K562 (cell line): ENCODE measurements around the gene RHEBL1. TPM values are rescaled to one million over a fixed set of nuclear protein-coding genes. Genes with fewer than 3 reads are reported as not detected.

ENCODE experiments used
- ASH1L ChIP-seq: fragments of 450-650 bp; IDR thresholded peaks from 2 replicates; pipeline ENCODE4 v1.6.1; 2018; ENCODE audit warnings: borderline replicate concordance, mild to moderate bottlenecking, low read depth; ENCODE audit not compliant: partially characterized antibody
- CBFB ChIP-seq: sonication (generic); formaldehyde crosslinking; IDR thresholded peaks from 2 replicates; pipeline ENCODE4 v1.4.0; 2020; ENCODE audit warnings: mild to moderate bottlenecking, missing genetic modification reagents
- CREM ChIP-seq: IDR thresholded peaks from 2 replicates; pipeline ENCODE4 v1.6.1; 2014; ENCODE audit warnings: antibody characterized with exemption, low read depth
- FOXJ2 ChIP-seq: fragments of 200-800 bp; sonication (Bioruptor generic); IDR thresholded peaks from 2 replicates; pipeline ENCODE4 v1.6.1; 2016; ENCODE audit warnings: missing genetic modification characterization, missing compliant biosample characterization
- HNRNPL ChIP-seq: fragments of 200-400 bp; formaldehyde crosslinking; IDR thresholded peaks from 2 replicates; pipeline ENCODE4 v1.6.1; 2017; ENCODE audit warnings: low read depth, mild to moderate bottlenecking, low read length
- NCOA1 ChIP-seq: fragments of 450-650 bp; IDR thresholded peaks from 2 replicates; pipeline ENCODE4 v1.6.1; 2016; ENCODE audit warnings: low read depth
- NR4A1 ChIP-seq, 2 experiments: fragments of 250-450 bp in 1 of 2; fragments of 450-650 bp in 1 of 2; sonication (Bioruptor Pico) in 1 of 2; IDR thresholded peaks; 2 replicates each; pipeline versions ENCODE4 v1.4.0 to v1.6.1; 2016 to 2020; ENCODE audit warnings: mild to moderate bottlenecking in 2 of 2, missing compliant biosample characterization in 1 of 2, missing genetic modification characterization in 1 of 2, moderate library complexity in 1 of 2
- RAD51 ChIP-seq: fragments of 450-650 bp; IDR thresholded peaks from 2 replicates; pipeline ENCODE4 v1.7.1; 2016; ENCODE audit warnings: low read depth, mild to moderate bottlenecking, borderline replicate concordance
- SAFB ChIP-seq: fragments of 200-400 bp; formaldehyde crosslinking; IDR thresholded peaks from 2 replicates; pipeline ENCODE4 v1.6.1; 2017; ENCODE audit warnings: low read depth, low read length, borderline replicate concordance
- SMARCB1 ChIP-seq: IDR thresholded peaks from 2 replicates; pipeline ENCODE4 v1.6.1; 2011; ENCODE audit warnings: improper control_type of control experiment, low read depth; ENCODE audit not compliant: insufficient read length
- XRCC3 ChIP-seq: fragments of 450-650 bp; IDR thresholded peaks from 2 replicates; pipeline ENCODE4 v1.6.1; 2017; ENCODE audit warnings: mild to moderate bottlenecking, moderate library complexity
- ZC3H4 ChIP-seq: sonication (generic); formaldehyde crosslinking; IDR thresholded peaks from 2 replicates; pipeline ENCODE4 v1.9.0; 2021; ENCODE audit warnings: missing genetic modification reagents, borderline replicate concordance
- ZNF3 ChIP-seq: fragments of 250-450 bp; sonication (Bioruptor Pico); IDR thresholded peaks from 2 replicates; pipeline ENCODE4 v1.5.0; 2021; ENCODE audit warnings: mild to moderate bottlenecking, moderate library complexity
- ZNF561 ChIP-seq: fragments of 450-650 bp; formaldehyde crosslinking; conservative IDR thresholded peaks from 2 replicates; pipeline ENCODE4 v1.4.0; 2020; ENCODE audit warnings: mild to moderate bottlenecking, moderate library complexity
- polyA plus RNA-seq, 8 experiments: library from polyadenylated mRNA; depleted of rRNA in 4 of 8; stranded (reverse) in 5 of 8; unstranded in 3 of 8; fragments of >200 nt; fragmentation: Nextera tagmentation in 2 of 8; fragmentation: Illumina TruSeq in 1 of 8; extraction: Ambion mirVana in 2 of 8; extraction: Trizol in 1 of 8; gene quantifications; 2 replicates each; pipeline versions ENCODE4 v1.2.1 to v1.2.3, GENCODE V29; 2011 to 2014; ENCODE audit warnings: inconsistent platforms in 1 of 8, missing spikeins in 1 of 8
- total RNA-seq, 7 experiments: library from RNA; depleted of rRNA in 6 of 7; stranded (reverse); fragments of >200 nt in 6 of 7; fragmentation: Illumina TruSeq in 2 of 7; extraction: Trizol in 2 of 7; gene quantifications; 2 replicates each; pipeline versions ENCODE4 v1.2.1 to v1.2.3, GENCODE V29; 2011 to 2021; ENCODE audit warnings: low replicate concordance in 1 of 7
- TF ChIP-seq, protein P1 (sequence below): fragments of 250-450 bp; sonication (Bioruptor Pico); IDR thresholded peaks from 2 replicates; pipeline ENCODE4 v1.5.1; 2021; ENCODE audit warnings: mild to moderate bottlenecking
- TF ChIP-seq, protein P2 (sequence below): sonication (generic); formaldehyde crosslinking; IDR thresholded peaks from 2 replicates; pipeline ENCODE4 v1.8.1; 2023; ENCODE audit warnings: mild to moderate bottlenecking, missing genetic modification reagents
- TF ChIP-seq, protein P3 (sequence below), 2 experiments: fragments of 450-650 bp; formaldehyde crosslinking in 1 of 2; IDR thresholded peaks; 2 replicates each; pipeline versions ENCODE4 v1.4.0 to v1.6.1; 2014 to 2020; ENCODE audit warnings: mild to moderate bottlenecking in 2 of 2, borderline replicate concordance in 1 of 2, low read depth in 1 of 2

Gene RHEBL1
- total and polyA plus RNA-seq, 9 of the 15 experiments (the other 6 are each of a cell fraction or from before 2014, with no cell fraction given): 4.3 to 36.1 (median 8.2) TPM

DNA sequence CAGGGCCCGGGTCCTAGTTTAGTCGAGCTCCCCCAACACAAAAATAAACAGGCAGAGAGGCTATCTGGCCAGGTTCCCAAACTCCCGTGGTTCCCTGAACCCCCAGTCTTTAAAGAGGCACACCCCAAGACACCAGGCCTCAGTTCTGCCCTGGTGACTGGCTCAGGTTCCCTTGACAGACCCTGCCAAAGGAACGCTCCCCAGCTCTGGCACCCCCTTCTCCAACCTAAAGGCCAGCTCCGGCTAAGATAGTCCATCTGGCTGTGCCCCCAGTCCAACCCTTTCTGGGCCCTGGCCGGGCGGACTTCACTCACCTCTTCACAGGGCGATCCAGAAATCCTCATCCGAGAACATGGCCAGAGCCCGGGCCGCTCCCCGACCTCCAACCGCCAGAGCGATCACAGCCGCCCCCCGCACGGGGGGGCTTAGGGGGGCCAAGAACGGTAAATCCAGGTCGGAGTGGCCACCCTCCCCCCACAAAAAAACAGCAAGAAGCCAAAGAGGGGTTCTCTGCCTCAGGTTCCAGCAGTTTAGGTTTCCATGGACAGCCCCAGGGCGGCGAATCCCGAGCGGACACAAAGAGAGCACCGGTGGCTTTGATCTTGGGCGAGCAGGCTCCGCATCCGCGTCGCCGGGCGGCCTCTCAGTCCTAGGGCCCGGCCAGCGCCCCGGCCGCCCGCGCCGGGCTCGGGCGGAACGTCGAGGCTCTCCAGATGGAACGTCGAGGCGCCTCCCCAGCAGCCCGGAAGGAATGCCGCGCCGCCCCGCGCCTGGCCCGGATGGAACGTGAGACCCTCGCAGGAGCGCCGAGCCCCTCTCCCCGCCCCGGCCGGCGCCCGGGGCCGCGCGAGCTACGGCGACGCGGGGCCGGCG is 10.2 kb downstream of the RHEBL1 start (continued):
- TF ChIP-seq SAFB (no peak), CBFB (CRISPR knock-in tag) (no peak), ZC3H4 (CRISPR knock-in tag) (no peak), XRCC3 (no peak), SMARCB1 (no peak), ASH1L (no peak), NR4A1 (CRISPR knock-in tag; IDR thresholded peaks at IDR 0.05) (no peak), NR4A1 (tag; IDR thresholded peaks at IDR 0.05) (no peak), RAD51 (no peak), ZNF3 (CRISPR knock-in tag) (no peak), FOXJ2 (tag) (no peak), ZNF561 (no peak), HNRNPL (no peak; the same call in 1 of the 2 replicates), CREM (no peak), NCOA1 (no peak)
- TF ChIP-seq, protein P1, sequence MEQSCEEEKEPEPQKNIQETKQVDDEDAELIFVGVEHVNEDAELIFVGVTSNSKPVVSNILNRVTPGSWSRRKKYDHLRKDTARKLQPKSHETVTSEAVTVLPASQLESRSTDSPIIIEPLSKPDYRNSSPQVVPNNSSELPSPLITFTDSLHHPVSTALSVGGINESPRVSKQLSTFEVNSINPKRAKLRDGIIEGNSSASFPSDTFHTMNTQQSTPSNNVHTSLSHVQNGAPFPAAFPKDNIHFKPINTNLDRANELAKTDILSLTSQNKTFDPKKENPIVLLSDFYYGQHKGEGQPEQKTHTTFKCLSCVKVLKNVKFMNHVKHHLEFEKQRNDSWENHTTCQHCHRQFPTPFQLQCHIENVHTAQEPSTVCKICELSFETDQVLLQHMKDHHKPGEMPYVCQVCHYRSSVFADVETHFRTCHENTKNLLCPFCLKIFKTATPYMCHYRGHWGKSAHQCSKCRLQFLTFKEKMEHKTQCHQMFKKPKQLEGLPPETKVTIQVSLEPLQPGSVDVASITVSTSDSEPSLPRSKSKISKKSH (CRISPR knock-in tag): no peak
- TF ChIP-seq, protein P2, sequence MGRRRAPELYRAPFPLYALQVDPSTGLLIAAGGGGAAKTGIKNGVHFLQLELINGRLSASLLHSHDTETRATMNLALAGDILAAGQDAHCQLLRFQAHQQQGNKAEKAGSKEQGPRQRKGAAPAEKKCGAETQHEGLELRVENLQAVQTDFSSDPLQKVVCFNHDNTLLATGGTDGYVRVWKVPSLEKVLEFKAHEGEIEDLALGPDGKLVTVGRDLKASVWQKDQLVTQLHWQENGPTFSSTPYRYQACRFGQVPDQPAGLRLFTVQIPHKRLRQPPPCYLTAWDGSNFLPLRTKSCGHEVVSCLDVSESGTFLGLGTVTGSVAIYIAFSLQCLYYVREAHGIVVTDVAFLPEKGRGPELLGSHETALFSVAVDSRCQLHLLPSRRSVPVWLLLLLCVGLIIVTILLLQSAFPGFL (CRISPR knock-in tag): no peak
- TF ChIP-seq, protein P3, sequence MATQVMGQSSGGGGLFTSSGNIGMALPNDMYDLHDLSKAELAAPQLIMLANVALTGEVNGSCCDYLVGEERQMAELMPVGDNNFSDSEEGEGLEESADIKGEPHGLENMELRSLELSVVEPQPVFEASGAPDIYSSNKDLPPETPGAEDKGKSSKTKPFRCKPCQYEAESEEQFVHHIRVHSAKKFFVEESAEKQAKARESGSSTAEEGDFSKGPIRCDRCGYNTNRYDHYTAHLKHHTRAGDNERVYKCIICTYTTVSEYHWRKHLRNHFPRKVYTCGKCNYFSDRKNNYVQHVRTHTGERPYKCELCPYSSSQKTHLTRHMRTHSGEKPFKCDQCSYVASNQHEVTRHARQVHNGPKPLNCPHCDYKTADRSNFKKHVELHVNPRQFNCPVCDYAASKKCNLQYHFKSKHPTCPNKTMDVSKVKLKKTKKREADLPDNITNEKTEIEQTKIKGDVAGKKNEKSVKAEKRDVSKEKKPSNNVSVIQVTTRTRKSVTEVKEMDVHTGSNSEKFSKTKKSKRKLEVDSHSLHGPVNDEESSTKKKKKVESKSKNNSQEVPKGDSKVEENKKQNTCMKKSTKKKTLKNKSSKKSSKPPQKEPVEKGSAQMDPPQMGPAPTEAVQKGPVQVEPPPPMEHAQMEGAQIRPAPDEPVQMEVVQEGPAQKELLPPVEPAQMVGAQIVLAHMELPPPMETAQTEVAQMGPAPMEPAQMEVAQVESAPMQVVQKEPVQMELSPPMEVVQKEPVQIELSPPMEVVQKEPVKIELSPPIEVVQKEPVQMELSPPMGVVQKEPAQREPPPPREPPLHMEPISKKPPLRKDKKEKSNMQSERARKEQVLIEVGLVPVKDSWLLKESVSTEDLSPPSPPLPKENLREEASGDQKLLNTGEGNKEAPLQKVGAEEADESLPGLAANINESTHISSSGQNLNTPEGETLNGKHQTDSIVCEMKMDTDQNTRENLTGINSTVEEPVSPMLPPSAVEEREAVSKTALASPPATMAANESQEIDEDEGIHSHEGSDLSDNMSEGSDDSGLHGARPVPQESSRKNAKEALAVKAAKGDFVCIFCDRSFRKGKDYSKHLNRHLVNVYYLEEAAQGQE (IDR thresholded peaks at IDR 0.05; ENCODE audit: borderline replicate concordance): no peak
- TF ChIP-seq, protein P3 (CRISPR knock-in tag; IDR thresholded peaks at IDR 0.05; ENCODE audit: low read depth): no peak
